ENCODE measurements around the gene CENPX. TPM values are rescaled to one million over a fixed set of nuclear protein-coding genes. Genes with fewer than 3 reads are reported as not detected.

The CENPX gene
- total RNA-seq, 1 experiment from 2014 or later, result 344 TPM

DNA sequence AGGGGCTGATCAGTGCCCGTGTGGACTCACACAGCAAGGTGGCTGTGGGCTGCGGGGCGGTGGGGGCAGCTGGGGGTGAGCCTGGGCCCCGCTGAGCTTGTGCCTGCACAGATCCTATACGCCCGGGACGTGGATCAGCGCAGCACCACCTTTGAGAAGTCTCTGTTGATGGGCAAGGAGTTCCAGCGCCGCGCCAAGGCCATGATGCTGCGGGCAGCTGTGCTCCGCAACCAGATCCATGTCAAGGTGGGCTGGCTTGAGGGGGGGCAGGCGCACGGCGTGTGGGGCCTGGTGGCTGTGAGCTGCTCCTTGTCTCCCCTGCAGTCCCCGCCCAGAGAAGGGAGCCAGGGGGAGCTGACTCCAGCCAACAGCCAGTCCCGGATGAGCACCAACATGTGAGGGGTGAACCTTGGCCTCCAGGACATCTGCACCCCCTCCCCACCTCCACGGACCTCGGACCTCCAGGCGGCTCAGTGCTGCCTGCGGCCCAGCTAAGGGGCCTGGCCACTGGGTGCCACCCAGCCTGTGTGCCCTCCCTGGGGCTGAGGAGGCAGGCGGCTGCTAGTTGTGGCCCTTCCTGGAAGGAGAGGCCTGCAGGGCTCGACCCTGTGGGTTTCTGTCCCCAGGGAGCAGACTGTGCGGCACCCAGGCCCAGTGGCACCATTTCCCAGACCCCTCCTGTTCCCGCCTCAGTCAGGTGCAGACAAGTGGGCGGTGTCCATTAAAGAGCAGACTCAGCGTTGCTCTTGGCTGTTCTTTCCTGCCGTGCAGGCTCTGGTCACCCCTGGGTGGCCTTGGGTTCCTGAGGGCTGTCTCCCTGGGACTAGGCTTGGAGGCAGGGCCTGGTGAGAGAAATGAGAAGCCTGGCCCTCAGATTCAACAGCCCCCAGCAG, 34.3 kb upstream of the CENPX start:
- TF ChIP-seq EZH2phosphoT487 (IDR thresholded peaks at IDR 0.05; ENCODE audit: borderline replicate concordance, low read length), result no peak
- TF ChIP-seq EZH2 (IDR thresholded peaks at IDR 0.05; ENCODE audit: low read length, unreplicated experiment), result no peak
- TF ChIP-seq, protein P1, sequence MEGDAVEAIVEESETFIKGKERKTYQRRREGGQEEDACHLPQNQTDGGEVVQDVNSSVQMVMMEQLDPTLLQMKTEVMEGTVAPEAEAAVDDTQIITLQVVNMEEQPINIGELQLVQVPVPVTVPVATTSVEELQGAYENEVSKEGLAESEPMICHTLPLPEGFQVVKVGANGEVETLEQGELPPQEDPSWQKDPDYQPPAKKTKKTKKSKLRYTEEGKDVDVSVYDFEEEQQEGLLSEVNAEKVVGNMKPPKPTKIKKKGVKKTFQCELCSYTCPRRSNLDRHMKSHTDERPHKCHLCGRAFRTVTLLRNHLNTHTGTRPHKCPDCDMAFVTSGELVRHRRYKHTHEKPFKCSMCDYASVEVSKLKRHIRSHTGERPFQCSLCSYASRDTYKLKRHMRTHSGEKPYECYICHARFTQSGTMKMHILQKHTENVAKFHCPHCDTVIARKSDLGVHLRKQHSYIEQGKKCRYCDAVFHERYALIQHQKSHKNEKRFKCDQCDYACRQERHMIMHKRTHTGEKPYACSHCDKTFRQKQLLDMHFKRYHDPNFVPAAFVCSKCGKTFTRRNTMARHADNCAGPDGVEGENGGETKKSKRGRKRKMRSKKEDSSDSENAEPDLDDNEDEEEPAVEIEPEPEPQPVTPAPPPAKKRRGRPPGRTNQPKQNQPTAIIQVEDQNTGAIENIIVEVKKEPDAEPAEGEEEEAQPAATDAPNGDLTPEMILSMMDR (conservative IDR thresholded peaks at IDR 0.05; ENCODE audit: low read depth, low read length), result no peak
- BruUV-seq (replicated peaks), result TSS peak; percentile 17
- Histone ChIP-seq H3K79me2 (ENCODE audit: low read length) (peaks cover 20% of the 10 kb centered on the region), H3K4me2 (ENCODE audit: low read length) (no peak overlapping the region), H3K4me1 (ENCODE audit: insufficient read depth, low read length) (peaks cover 8% of the 10 kb centered on the region; the same call in 1 of the 2 replicates), H3K9me3 (ENCODE audit: low read length) (no peaks in the 10 kb centered on the region), H3K27me3 (ENCODE audit: low read length) (no peaks in the 10 kb centered on the region), H3K9ac (ENCODE audit: low read length) (no peak overlapping the region), H3K4me3 (ENCODE audit: low read length) (no peak overlapping the region), H3K27ac (ENCODE audit: low read length) (no peak overlapping the region), H3K9me2 (replicated peaks; ENCODE audit: low read length) (no peaks in the 10 kb centered on the region), H2AFZ (ENCODE audit: low read length) (no peak overlapping the region), H4K20me1 (ENCODE audit: low read length) (no peaks in the 10 kb centered on the region), H3F3A (ENCODE audit: low read length, unreplicated experiment) (no peaks in the 10 kb centered on the region), H3K36me3 (ENCODE audit: low read depth, low read length) (peaks cover 47% of the 10 kb centered on the region)
- CTCF ChIA-PET, result no interaction called here
- DNase-seq (no peak), ATAC-seq (peak; percentile 3; the same call in 1 of the 2 replicates)
- POLR2A ChIA-PET (ENCODE audit: unreplicated experiment), result no interaction called here
- intact Hi-C loops (cut with micrococcal nuclease), result no loop called here

DNA sequence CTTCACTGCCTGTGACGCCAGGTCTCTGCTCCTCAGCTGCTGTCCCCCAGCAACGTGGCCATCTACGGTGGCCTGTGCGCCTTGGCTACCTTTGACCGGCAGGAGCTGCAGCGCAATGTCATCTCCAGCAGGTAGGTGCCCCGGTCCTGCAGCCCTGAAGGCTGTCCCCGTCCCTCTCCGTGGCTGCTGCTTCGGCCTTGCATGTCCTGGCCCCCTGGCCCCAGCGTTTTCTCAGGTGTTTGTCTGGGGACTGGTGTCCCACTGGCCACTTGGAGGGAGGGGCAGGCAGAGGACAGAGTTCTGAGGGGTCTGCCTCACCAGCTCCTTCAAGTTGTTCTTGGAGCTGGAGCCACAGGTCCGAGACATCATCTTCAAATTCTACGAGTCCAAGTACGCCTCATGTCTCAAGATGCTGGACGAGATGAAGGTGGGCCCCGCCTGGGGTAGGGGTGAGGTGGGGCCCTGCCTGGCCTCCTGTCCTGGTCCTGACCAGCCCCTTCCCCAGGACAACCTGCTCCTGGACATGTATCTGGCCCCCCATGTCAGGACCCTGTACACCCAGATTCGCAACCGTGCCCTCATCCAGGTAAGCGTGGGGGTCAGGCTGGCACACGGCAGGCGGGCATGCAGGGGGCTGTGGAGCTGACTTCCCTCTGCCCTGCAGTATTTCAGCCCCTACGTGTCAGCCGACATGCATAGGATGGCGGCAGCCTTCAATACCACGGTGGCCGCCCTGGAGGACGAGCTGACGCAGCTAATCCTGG, 33.5 kb upstream of the CENPX start:
- ATAC-seq, result no peak
- Histone ChIP-seq H3K9ac (ENCODE audit: low read length) (no peak overlapping the region), H4K20me1 (ENCODE audit: low read length) (no peaks in the 10 kb centered on the region), H3K4me2 (ENCODE audit: low read length) (no peak overlapping the region), H3K79me2 (ENCODE audit: low read length) (peaks cover 21% of the 10 kb centered on the region), H3K27ac (ENCODE audit: low read length) (no peak overlapping the region), H3F3A (ENCODE audit: low read length, unreplicated experiment) (no peaks in the 10 kb centered on the region), H3K9me3 (ENCODE audit: low read length) (no peaks in the 10 kb centered on the region), H3K9me2 (replicated peaks; ENCODE audit: low read length) (no peaks in the 10 kb centered on the region), H3K27me3 (ENCODE audit: low read length) (no peaks in the 10 kb centered on the region), H3K4me3 (ENCODE audit: low read length) (no peak overlapping the region), H3K4me1 (ENCODE audit: insufficient read depth, low read length) (peaks cover 8% of the 10 kb centered on the region; the same call in 1 of the 2 replicates), H2AFZ (ENCODE audit: low read length) (no peak overlapping the region), H3K36me3 (ENCODE audit: low read depth, low read length) (peaks cover 43% of the 10 kb centered on the region)
- TF ChIP-seq, protein P1 (conservative IDR thresholded peaks at IDR 0.05; ENCODE audit: low read depth, low read length), result no peak
- TF ChIP-seq EZH2 (IDR thresholded peaks at IDR 0.05; ENCODE audit: low read length, unreplicated experiment), result no peak
- TF ChIP-seq EZH2phosphoT487 (IDR thresholded peaks at IDR 0.05; ENCODE audit: borderline replicate concordance, low read length), result no peak
- ChIA-PET CTCF (interaction anchor here (0.6 kb wide), 1 partner anchor 34 kb away, joined by 4 read pairs; the partner anchor contains the start of gene CENPX), POLR2A (ENCODE audit: unreplicated experiment) (no interaction called here)
- no TSS peak for BruUV-seq (replicated peaks)
- intact Hi-C loops (cut with micrococcal nuclease), result no loop called here
- DNase-seq, result no peak
